Heart left ventricle (tissue), 16 donors: ENCODE measurements around the gene PKN1. TPM values are rescaled to one million over a fixed set of nuclear protein-coding genes. Genes with fewer than 3 reads are reported as not detected.

ENCODE experiments used
- ATAC-seq, 4 donors: fragments of 200-7000 bp; cut with Tn5 transposase; one replicate each; pipeline ENCODE4 v1.9.1; 2020 to 2022; ENCODE audit warnings: moderate library complexity in 4 of 4, mild to moderate bottlenecking in 3 of 4, moderate number of reproducible peaks in 1 of 4
- DNase-seq, 5 donors: peaks; one replicate each; pipeline ENCODE4 v3.0.0-alpha.2; 2020
- H3K27ac ChIP-seq, 12 donors: fragments of 200-600 bp; sonication (generic) in 4 of 12; one replicate each; pipeline versions ENCODE4 v1.5.0 to v1.8.0; 2016 to 2022; ENCODE audit warnings: mild to moderate bottlenecking in 2 of 12
- H3K27me3 ChIP-seq, 9 donors: fragments of 200-600 bp; sonication (generic) in 2 of 9; one replicate each; pipeline versions ENCODE4 v1.5.1 to v1.8.0; 2016 to 2022; ENCODE audit warnings: mild to moderate bottlenecking in 3 of 9
- H3K36me3 ChIP-seq, 9 donors: fragments of 200-600 bp; sonication (generic) in 2 of 9; one replicate each; pipeline versions ENCODE4 v1.5.0 to v1.8.0; 2018 to 2022; ENCODE audit warnings: mild to moderate bottlenecking in 2 of 9
- H3K4me1 ChIP-seq, 12 donors: fragments of 200-600 bp; sonication (generic) in 4 of 12; one replicate each; pipeline versions ENCODE4 v1.5.0 to v1.8.0; 2016 to 2022; ENCODE audit warnings: mild to moderate bottlenecking in 3 of 12
- H3K4me3 ChIP-seq, 12 donors: fragments of 200-600 bp; sonication (generic) in 4 of 12; one replicate each; pipeline versions ENCODE4 v1.5.0 to v1.8.0; 2017 to 2022; ENCODE audit warnings: mild to moderate bottlenecking in 9 of 12, moderate library complexity in 4 of 12
- H3K9me3 ChIP-seq, 12 donors: fragments of 200-600 bp; sonication (generic) in 4 of 12; one replicate each; pipeline versions ENCODE4 v1.5.0 to v1.8.0; 2016 to 2022; ENCODE audit warnings: mild to moderate bottlenecking in 1 of 12
- CTCF ChIP-seq, 12 donors: fragments of 200-600 bp; sonication (generic) in 4 of 12; IDR thresholded peaks; one replicate each; pipeline versions ENCODE4 v1.5.0 to v1.8.0; 2018 to 2022; ENCODE audit warnings: antibody characterized with exemption in 12 of 12, mild to moderate bottlenecking in 5 of 12
- POLR2A ChIP-seq, 2 donors: fragments of 450-650 bp; IDR thresholded peaks; one replicate each; pipeline ENCODE4 v1.6.1; 2017; ENCODE audit warnings: antibody characterized with exemption in 2 of 2, mild to moderate bottlenecking in 2 of 2, moderate library complexity in 2 of 2
- WGBS, 4 donors: extraction: QIAGEN DNeasy Blood & Tissue Kit in 2 of 4; methylation state at CpG; one replicate each; pipeline versions ENCODE4 v1.1.5 to v1.1.7; 2013 to 2018; 5-methylcytosine and 5-hydroxymethylcytosine counted together
- intact Hi-C, 10 donors: fragments of 100-400 bp; cut with DNase I; formaldehyde crosslinking; loops; one replicate each; pipeline versions ENCODE4 v1.11.1 to v1.14.2; 2022
- polyA plus RNA-seq, 2 donors: library from polyadenylated mRNA; stranded (reverse); fragments of 200-250 nt; gene quantifications; one replicate each; pipeline ENCODE4 v1.2.3, GENCODE V29; 2013
- total RNA-seq, 9 donors: library from RNA; depleted of rRNA in 2 of 9; stranded (reverse); fragments of >200 nt in 2 of 9; fragmentation: NEBNext Ultra II Directional in 3 of 9; extraction: Animal tissue kit (Norgen Biotek cat#: 25700) in 3 of 9; gene quantifications; one replicate each; pipeline versions ENCODE4 v1.1.0 to v1.2.4, GENCODE V29; 2016 to 2023
- donor health status: ischemic (EF 13 %, LVEDD 7.1; RV severe dilation, severe dysfunction).
- donor health status: healthy with polysubstance abuse.
- donor health status: DM: no; HTN: yes; CAD: no.
- donor health status: DM: no; HTN: no; CAD: no.
- donor health status: ischemic (EF 25% LVEDD 6.9; RV normal size, moderate dysfunction).
- donor health status: ischemic (EF 25% LVEDD 5.7; RV mildly dilated, moderate dysfunction).
- donor health status: healthy.
- donor health status: DM: yes; HTN: yes; CAD: no.
- donor health status: ischemic (EF 35%, LVEDD 5.7; RV mildly dilated, moderate dysfunction).
- donor health status: nonischemic (EF 11% LVEDD 7.7; RV severe dilation, severe dysfunction).
- donor health status: DM: yes; HTN: yes; CAD: no.
- donor health status: PGD.
- donor health status: ischemic (EF 29% LVEDD 5.4; RV normal size, mild dysfunction).
- donor health status: nonischemic (EF 23%, LVEDD 6.1; RV moderate dilation, normal function).

The PKN1 gene
- total and polyA plus RNA-seq, 11 donors, result 109 to 206 (median 131) TPM

DNA sequence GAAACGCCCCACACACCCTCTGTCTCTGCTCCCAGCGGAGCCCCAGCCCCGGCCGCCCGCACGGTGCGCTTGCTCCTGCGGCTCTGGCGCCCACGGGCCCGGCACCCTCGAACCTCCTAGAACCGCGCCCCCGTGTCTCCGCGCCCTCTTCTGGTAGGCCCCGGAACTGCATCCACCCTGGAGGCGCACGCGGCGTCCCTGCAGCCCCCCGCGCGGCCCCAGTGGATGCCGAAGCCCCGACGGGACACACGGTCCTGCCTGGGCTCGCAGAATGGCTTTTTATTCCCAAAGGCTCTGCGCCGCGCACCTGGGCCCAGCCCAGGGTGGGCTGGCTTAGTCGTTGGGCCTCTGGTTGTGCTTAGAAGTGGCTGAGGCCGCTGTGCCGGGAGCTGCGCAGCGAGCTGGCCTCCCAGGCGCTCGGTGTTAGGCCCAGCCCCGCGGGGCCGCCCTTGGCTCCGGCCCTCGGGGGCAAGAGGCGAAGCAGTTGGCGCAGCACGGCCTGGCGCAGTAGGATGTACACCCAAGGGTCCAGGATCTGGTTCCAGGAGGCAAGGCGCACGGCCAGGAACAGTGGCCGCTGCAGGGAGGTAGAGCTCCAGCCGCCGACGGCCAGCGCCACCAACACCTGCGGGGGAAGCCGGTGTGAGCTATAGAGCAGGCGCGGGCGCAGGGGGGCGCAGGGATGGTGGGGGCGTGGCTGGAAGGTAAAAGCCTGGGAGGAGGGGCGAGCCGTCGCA is 39.3 kb downstream of the PKN1 start:
- intact Hi-C loops, result loop anchor here in 7 of 10 donors (5.0 to 10.0 kb wide), 7 partner anchors 35 to 338 kb away; partner anchors contain the start of genes ASF1B (in 2 of the 7) and PKN1 (in 2 of the 7)

GRCh38 chr19:14473073-14473977 is 40.2 kb downstream of the PKN1 start:
- H3K9me3 ChIP-seq, result no peaks in the 10 kb centered on the region
- ATAC-seq (no peak), DNase-seq (no peak)
- peaks cover 4 to 56% (median 24%) of the 10 kb centered on the region in 12 donors for H3K4me1 ChIP-seq
- peaks cover 0 to 45% (median 36%) of the 10 kb centered on the region in 9 donors for H3K36me3 ChIP-seq
- H3K27me3 ChIP-seq, result peaks cover 0 to 39% (median 16%) of the 10 kb centered on the region in 9 donors
- intact Hi-C loops, result loop anchor here in 7 of 10 donors (5.0 to 10.0 kb wide), 7 partner anchors 36 to 339 kb away; partner anchors contain the start of genes ASF1B (in 2 of the 7) and PKN1 (in 2 of the 7)
- H3K4me3 ChIP-seq, result peak overlapping the region in 7 of 12 donors; percentile 12 to 41 (median 25)
- peak in 3 of 12 donors; percentile 5 to 35 (median 6) for TF ChIP-seq CTCF (IDR thresholded peaks at IDR 0.05)
- TF ChIP-seq POLR2A (IDR thresholded peaks at IDR 0.05), result no peak
- WGBS, 4 donors, result 6 to 10% (median 6%) methylated on average over 62 to 97 of the region's 97 CpGs
- no peak overlapping the region for H3K27ac ChIP-seq

More for the DNA sequence above, 39.3 kb downstream of the PKN1 start:
- 2% methylated on average over 36 to 66 of the region's 66 CpGs for WGBS, 4 donors
- peaks cover 0 to 45% (median 38%) of the 10 kb centered on the region in 9 donors for H3K36me3 ChIP-seq
- ATAC-seq, result peak in 3 of 4 donors; percentile 46 to 61 (median 56)
- TF ChIP-seq CTCF (IDR thresholded peaks at IDR 0.05) (peak; percentile 96 to 99 (median 97)), POLR2A (IDR thresholded peaks at IDR 0.05) (no peak)
- peak; percentile 72 to 89 (median 74) for DNase-seq
- H3K27ac ChIP-seq, result no peak overlapping the region
- H3K4me3 ChIP-seq, result peak overlapping the region in 8 of 12 donors; percentile 5 to 37 (median 22)
- no peaks in the 10 kb centered on the region for H3K9me3 ChIP-seq
- peaks cover 4 to 52% (median 22%) of the 10 kb centered on the region in 12 donors for H3K4me1 ChIP-seq
- peaks cover 0 to 39% (median 16%) of the 10 kb centered on the region in 9 donors for H3K27me3 ChIP-seq

GRCh38 chr19:14473978-14474578 is 41.0 kb downstream of the PKN1 start:
- no peak for ATAC-seq

More at GRCh38 chr19:14473978-14474578, 41.0 kb downstream of the PKN1 start:
- Histone ChIP-seq H3K4me1 (peaks cover 4 to 56% (median 24%) of the 10 kb centered on the region in 12 donors), H3K36me3 (peaks cover 0 to 45% (median 36%) of the 10 kb centered on the region in 9 donors), H3K9me3 (no peaks in the 10 kb centered on the region), H3K4me3 (peak overlapping the region in 7 of 12 donors; percentile 12 to 41 (median 25)), H3K27ac (no peak overlapping the region), H3K27me3 (peaks cover 0 to 39% (median 16%) of the 10 kb centered on the region in 9 donors)
- WGBS, 4 donors, result 15 to 31% (median 19%) methylated on average over 10 to 53 of the region's 53 CpGs
- TF ChIP-seq POLR2A (IDR thresholded peaks at IDR 0.05) (no peak), CTCF (IDR thresholded peaks at IDR 0.05) (no peak)
- intact Hi-C loops, result loop anchor here in 7 of 10 donors (5.0 to 10.0 kb wide), 7 partner anchors 37 to 339 kb away; partner anchors contain the start of genes ASF1B (in 2 of the 7) and PKN1 (in 2 of the 7)
- DNase-seq, result peak in 2 of 5 donors; percentile 36 to 75
